ENCODE measurements around the gene NFKBIE.

NFKBIE gene

DNA sequence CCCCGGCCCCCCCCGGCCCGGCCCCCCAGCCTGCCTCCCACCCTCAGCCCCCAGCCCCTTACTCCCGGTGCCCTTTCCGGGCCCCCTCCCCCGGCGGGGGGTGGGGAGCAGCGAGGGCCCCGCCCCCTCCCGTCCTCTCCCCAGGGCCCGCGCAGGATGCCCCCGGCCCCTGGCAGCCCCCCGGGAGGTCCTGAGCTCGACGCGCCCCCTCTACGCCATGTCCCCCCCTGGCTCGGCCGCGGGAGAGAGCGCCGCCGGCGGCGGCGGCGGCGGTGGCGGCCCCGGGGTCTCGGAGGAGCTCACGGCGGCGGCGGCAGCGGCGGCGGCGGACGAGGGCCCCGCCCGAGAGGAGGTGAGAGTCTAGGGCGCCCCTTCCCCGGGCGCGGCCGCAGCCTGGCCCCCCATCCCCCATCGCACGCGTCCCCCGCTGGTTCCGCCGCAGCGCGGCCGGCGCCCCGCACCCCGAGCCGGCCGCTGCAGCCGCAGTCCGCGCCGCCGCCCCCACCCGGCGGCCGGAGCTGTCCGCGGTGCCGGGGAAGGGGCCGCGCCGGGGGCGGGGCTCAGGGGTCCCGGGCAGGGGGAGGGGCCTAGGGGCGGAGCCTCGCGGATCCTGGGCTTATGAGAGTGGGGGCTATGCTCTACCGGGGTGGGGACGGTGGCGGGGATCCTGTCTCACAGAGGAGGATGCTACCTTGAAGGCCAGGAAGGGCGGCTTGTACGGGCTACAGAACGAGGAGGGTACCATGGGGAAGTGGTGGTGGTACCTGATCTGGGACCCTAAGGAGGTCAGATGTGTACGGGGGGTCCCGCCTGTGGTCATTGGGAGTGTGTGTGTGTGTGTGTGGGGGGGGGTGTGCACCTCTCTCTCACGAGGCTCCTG lies 5.4 kb upstream of the NFKBIE start:
- H3K27me3 ChIP-seq (replicated peaks in 2 of 5; ENCODE audit: control insufficient read depth in 4 of 5, insufficient read depth in 5 of 5, low read length in 4 of 5), result peaks cover 3 to 66% (median 39%) of the 10 kb centered on the region in 5 experiments
- H3K27ac ChIP-seq (ENCODE audit: insufficient read depth in 1 of 2, low read depth in 1 of 2, low read length in 2 of 2, poor library complexity in 1 of 2, severe bottlenecking in 2 of 2), result no peak overlapping the region
- peak overlapping the region in 4 of 7 experiments; percentile 20 to 55 (median 33) for H3K4me3 ChIP-seq (ENCODE audit: control insufficient read depth in 1 of 7, extremely low read depth in 1 of 7, insufficient read depth in 4 of 7, low read depth in 2 of 7, low read length in 6 of 7)
- CTCF ChIA-PET, result interaction anchor here (0.6 to 11.0 kb wide), 4 partner anchors 33 to 107 kb away, joined by 3 to 202 read pairs (median 4); no protein-coding TSS in a partner anchor
- no peaks in the 10 kb centered on the region for H3K36me3 ChIP-seq (ENCODE audit: control insufficient read depth in 4 of 4, insufficient read depth in 4 of 4, low read length in 3 of 4)
- POLR2A ChIA-PET, result interaction anchor here (0.6 kb wide), 1 partner anchor 25 kb away, joined by 3 read pairs; no protein-coding TSS in a partner anchor
- no peak for DNase-seq
- peaks cover 0 to 4% (median 0%) of the 10 kb centered on the region in 5 experiments for H3K9me3 ChIP-seq (ENCODE audit: control extremely low read depth in 1 of 5, control insufficient read depth in 4 of 5, insufficient read depth in 2 of 5, low read depth in 1 of 5, low read length in 4 of 5)
- peaks cover 2 to 16% (median 10%) of the 10 kb centered on the region in 4 experiments for H3K4me1 ChIP-seq (ENCODE audit: control extremely low read depth in 1 of 4, control insufficient read depth in 4 of 4, insufficient read depth in 4 of 4, low read length in 3 of 4)
- 10% methylated on average over 15 of the region's 90 CpGs for WGBS (ENCODE audit: insufficient coverage)

DNA sequence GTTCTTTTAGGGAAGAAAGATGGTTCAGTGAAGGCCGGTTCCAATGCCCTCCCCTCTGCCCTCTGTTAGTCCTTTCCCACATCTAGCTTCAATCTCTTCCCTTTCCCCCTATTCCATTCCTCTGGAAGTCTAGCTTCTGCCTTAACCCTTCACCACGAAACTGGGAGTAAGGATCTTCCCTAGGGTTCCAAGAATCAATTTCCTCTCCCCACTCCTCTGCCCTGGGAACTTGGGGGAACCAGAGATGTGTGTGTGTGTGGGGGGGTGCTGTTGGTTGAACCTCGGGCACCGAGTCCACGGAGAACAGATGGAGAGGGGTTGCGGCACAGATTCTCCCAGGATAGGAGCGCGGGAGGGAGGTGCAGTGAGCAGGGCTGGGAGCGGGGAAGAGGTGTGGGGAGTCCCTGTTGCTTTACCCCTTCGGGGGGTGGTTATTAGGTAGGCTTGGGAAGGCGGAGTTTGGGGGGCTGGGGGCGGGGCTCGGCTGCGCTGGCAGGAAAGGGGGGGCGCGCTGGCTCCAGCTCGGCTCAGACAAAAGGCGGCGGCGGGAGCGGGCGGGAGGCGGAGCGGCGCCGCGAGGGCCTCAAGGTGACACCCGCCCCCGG lies 4.7 kb upstream of the NFKBIE start, which contains the start of gene TMEM151B:
Gene TMEM151B (plus strand): TSS at position 530 of the 605 bp plus-strand sequence. CDS start 293 bp downstream, outside the sequence.
- H3K9me3 ChIP-seq (ENCODE audit: control extremely low read depth in 1 of 5, control insufficient read depth in 4 of 5, insufficient read depth in 2 of 5, low read depth in 1 of 5, low read length in 4 of 5), result no peaks in the 10 kb centered on the region
- peaks cover 3 to 59% (median 39%) of the 10 kb centered on the region in 5 experiments for H3K27me3 ChIP-seq (replicated peaks in 2 of 5; ENCODE audit: control insufficient read depth in 4 of 5, insufficient read depth in 5 of 5, low read length in 4 of 5)
- DNase-seq, result peak in 1 of 3 donors; percentile 42
- H3K27ac ChIP-seq (ENCODE audit: insufficient read depth in 1 of 2, low read depth in 1 of 2, low read length in 2 of 2, poor library complexity in 1 of 2, severe bottlenecking in 2 of 2), result no peak within 1 kb of the TSS
- CTCF ChIA-PET, result interaction anchor here (0.9 to 11.0 kb wide), 8 partner anchors 23 to 107 kb away, joined by 3 to 202 read pairs (median 14); partner anchors contain the start of gene AARS2
- H3K4me1 ChIP-seq (ENCODE audit: control extremely low read depth in 1 of 4, control insufficient read depth in 4 of 4, insufficient read depth in 4 of 4, low read length in 3 of 4), result peaks cover 2 to 12% (median 10%) of the 10 kb centered on the region in 4 experiments
- WGBS (ENCODE audit: insufficient coverage), result 24% methylated on average over 7 of the region's 29 CpGs
- no peaks in the 10 kb centered on the region for H3K36me3 ChIP-seq (ENCODE audit: control insufficient read depth in 4 of 4, insufficient read depth in 4 of 4, low read length in 3 of 4)
- POLR2A ChIA-PET, result no interaction called here
- peak within 1 kb of the TSS in 4 of 7 experiments; percentile 20 to 55 (median 33) for H3K4me3 ChIP-seq (ENCODE audit: control insufficient read depth in 1 of 7, extremely low read depth in 1 of 7, insufficient read depth in 4 of 7, low read depth in 2 of 7, low read length in 6 of 7)

DNA sequence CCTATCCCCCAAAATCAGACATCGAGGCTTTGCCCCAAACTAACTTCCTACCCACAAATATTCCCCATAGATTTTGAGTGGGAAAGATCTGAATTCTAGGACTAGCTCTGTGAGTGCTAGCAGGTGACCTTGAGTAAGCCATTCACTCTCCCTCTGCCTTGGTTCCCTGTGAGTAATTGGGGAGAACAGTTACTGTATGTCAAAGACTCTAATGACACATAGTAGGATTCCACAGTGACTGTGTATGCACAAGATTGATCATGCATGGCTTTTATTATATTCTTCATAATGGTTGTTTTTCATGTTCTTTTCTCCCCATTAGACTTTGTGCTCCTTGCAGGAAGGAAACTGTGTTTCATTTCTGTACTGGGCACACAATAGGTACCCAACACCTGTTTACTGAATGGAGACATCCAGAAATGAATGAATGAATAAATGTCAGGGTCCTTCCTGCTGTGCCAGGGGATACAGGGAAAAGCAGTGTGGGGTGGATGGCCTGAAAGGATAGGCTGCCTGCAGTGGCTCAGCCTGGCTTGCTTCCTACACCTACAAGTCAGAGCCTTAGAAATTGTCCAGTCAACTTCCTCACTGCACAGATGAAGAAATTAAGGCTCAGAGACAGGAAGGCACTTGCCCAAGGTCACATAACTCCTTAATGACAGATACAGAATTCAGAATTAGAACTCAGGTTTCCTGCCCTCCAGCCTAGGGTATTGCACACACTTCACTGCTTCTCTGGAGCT lies 4.0 kb upstream of the NFKBIE start:
- H3K9me3 ChIP-seq (ENCODE audit: control extremely low read depth in 1 of 5, control insufficient read depth in 4 of 5, insufficient read depth in 2 of 5, low read depth in 1 of 5, low read length in 4 of 5), result no peaks in the 10 kb centered on the region
- H3K4me3 ChIP-seq (ENCODE audit: control insufficient read depth in 1 of 7, extremely low read depth in 1 of 7, insufficient read depth in 4 of 7, low read depth in 2 of 7, low read length in 6 of 7), result no peak overlapping the region
- no peak for DNase-seq
- H3K4me1 ChIP-seq (ENCODE audit: control extremely low read depth in 1 of 4, control insufficient read depth in 4 of 4, insufficient read depth in 4 of 4, low read length in 3 of 4), result peaks cover 2 to 17% (median 16%) of the 10 kb centered on the region in 4 experiments
- ChIA-PET POLR2A (no interaction called here), CTCF (interaction anchor here (0.9 to 11.0 kb wide), 16 partner anchors 10 to 150 kb away, joined by 3 to 202 read pairs (median 6); partner anchors contain the start of genes AARS2 and SPATS1)
- H3K27me3 ChIP-seq (replicated peaks in 2 of 5; ENCODE audit: control insufficient read depth in 4 of 5, insufficient read depth in 5 of 5, low read length in 4 of 5), result peaks cover 3 to 54% (median 37%) of the 10 kb centered on the region in 5 experiments
- no peaks in the 10 kb centered on the region for H3K36me3 ChIP-seq (ENCODE audit: control insufficient read depth in 4 of 4, insufficient read depth in 4 of 4, low read length in 3 of 4)
- H3K27ac ChIP-seq (ENCODE audit: insufficient read depth in 1 of 2, low read depth in 1 of 2, low read length in 2 of 2, poor library complexity in 1 of 2, severe bottlenecking in 2 of 2), result no peak overlapping the region
- no CpG with 5 or more reads among the region's 1 CpG for WGBS (ENCODE audit: insufficient coverage)

DNA sequence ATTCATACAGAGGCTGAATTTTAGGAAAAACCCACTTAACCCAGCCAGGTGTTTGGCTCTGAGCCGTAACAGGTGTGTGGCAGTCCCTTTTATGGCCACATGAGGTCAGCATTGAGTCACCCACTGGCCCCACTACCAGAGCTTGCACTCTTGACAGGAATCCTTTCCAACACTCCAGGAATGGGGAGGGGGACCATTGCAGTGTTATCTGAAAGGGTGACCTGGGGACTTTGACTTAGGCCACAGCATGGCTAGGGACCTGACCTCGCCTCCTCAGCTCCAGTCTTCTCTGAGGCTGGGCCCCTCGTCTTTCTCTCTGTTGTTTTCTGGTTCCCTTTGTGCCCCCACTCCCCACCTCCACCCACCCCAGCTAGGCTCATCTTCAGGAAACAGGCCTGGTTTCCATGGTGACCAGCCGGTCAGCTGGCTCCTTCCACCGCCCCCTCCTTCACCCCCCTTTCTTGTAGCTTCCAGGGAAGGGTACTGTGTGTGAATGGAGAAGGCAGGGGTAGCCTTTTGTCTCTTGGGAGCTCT lies 2.8 kb upstream of the NFKBIE start:
- POLR2A ChIA-PET, result interaction anchor here (0.9 to 1.5 kb wide), 3 partner anchors 33 to 45 kb away, joined by 3 to 4 read pairs (median 4); partner anchors contain the start of gene AARS2
- no peak overlapping the region for H3K4me3 ChIP-seq (ENCODE audit: control insufficient read depth in 1 of 7, extremely low read depth in 1 of 7, insufficient read depth in 4 of 7, low read depth in 2 of 7, low read length in 6 of 7)
- H3K9me3 ChIP-seq (ENCODE audit: control extremely low read depth in 1 of 5, control insufficient read depth in 4 of 5, insufficient read depth in 2 of 5, low read depth in 1 of 5, low read length in 4 of 5), result no peaks in the 10 kb centered on the region
- H3K36me3 ChIP-seq (ENCODE audit: control insufficient read depth in 4 of 4, insufficient read depth in 4 of 4, low read length in 3 of 4), result peaks cover 0 to under 1% (median 0%) of the 10 kb centered on the region in 4 experiments
- CTCF ChIA-PET, result interaction anchor here (0.7 to 11.0 kb wide), 29 partner anchors 11 to 149 kb away, joined by 3 to 202 read pairs (median 4); partner anchors contain the start of genes AARS2, SLC35B2 and SPATS1
- DNase-seq, result peak; percentile 47 to 64 (median 56)
- H3K27ac ChIP-seq (ENCODE audit: insufficient read depth in 1 of 2, low read depth in 1 of 2, low read length in 2 of 2, poor library complexity in 1 of 2, severe bottlenecking in 2 of 2), result no peak overlapping the region
- WGBS (ENCODE audit: insufficient coverage), result 56% methylated on average over 2 of the region's 5 CpGs
- peaks cover 3 to 43% (median 27%) of the 10 kb centered on the region in 5 experiments for H3K27me3 ChIP-seq (replicated peaks in 2 of 5; ENCODE audit: control insufficient read depth in 4 of 5, insufficient read depth in 5 of 5, low read length in 4 of 5)
- H3K4me1 ChIP-seq (ENCODE audit: control extremely low read depth in 1 of 4, control insufficient read depth in 4 of 4, insufficient read depth in 4 of 4, low read length in 3 of 4), result peaks cover 8 to 29% (median 28%) of the 10 kb centered on the region in 4 experiments

- CTCF ChIA-PET, result interaction anchor here (0.7 to 11.0 kb wide), 19 partner anchors 11 to 123 kb away, joined by 3 to 202 read pairs (median 4); partner anchors contain the start of gene AARS2
These were observed 1.9 kb upstream of the NFKBIE start for GRCh38 chr6:44267252-44267651.

DNA sequence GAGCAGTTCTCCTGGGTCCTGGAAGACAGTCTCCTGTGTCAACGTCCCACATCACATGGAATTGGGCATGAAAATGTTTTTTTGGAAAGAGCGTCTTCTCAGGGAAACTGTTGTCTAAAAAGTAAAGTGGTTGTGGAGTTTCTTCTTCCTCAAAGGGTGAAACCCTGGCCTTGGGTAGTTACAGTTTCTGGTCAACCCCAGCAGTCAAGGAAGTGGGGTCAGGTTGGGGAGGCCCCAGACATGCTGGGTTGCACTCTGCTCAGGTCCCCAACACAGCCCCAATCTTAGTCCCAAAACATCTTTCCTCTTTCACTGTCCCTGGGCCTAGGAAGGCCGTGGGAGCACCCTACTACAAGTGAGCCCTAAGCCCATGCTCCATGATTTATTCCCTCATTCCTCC lies 996 bp upstream of the NFKBIE start:
- H3K4me1 ChIP-seq (ENCODE audit: control extremely low read depth in 1 of 4, control insufficient read depth in 4 of 4, insufficient read depth in 4 of 4, low read length in 3 of 4), result peaks cover 8 to 46% (median 41%) of the 10 kb centered on the region in 4 experiments
- H3K27me3 ChIP-seq (replicated peaks in 2 of 5; ENCODE audit: control insufficient read depth in 4 of 5, insufficient read depth in 5 of 5, low read length in 4 of 5), result peaks cover 3 to 25% (median 12%) of the 10 kb centered on the region in 5 experiments
- 87% methylated on average over 3 of the region's 3 CpGs for WGBS (ENCODE audit: insufficient coverage)
- ChIA-PET CTCF (interaction anchor here (0.7 to 11.0 kb wide), 13 partner anchors 10 to 79 kb away, joined by 3 to 202 read pairs (median 4); partner anchors contain the start of gene AARS2), POLR2A (no interaction called here)
- H3K4me3 ChIP-seq (ENCODE audit: control insufficient read depth in 1 of 7, extremely low read depth in 1 of 7, insufficient read depth in 4 of 7, low read depth in 2 of 7, low read length in 6 of 7), result no peak overlapping the region
- no peaks in the 10 kb centered on the region for H3K9me3 ChIP-seq (ENCODE audit: control extremely low read depth in 1 of 5, control insufficient read depth in 4 of 5, insufficient read depth in 2 of 5, low read depth in 1 of 5, low read length in 4 of 5)
- DNase-seq, result no peak
- H3K36me3 ChIP-seq (ENCODE audit: control insufficient read depth in 4 of 4, insufficient read depth in 4 of 4, low read length in 3 of 4), result peaks cover 2 to 18% (median 9%) of the 10 kb centered on the region in 4 experiments
- no peak overlapping the region for H3K27ac ChIP-seq (ENCODE audit: insufficient read depth in 1 of 2, low read depth in 1 of 2, low read length in 2 of 2, poor library complexity in 1 of 2, severe bottlenecking in 2 of 2)

More at GRCh38 chr6:44267252-44267651, 1.9 kb upstream of the NFKBIE start:
- 85% methylated on average over 4 of the region's 10 CpGs for WGBS (ENCODE audit: insufficient coverage)
- Histone ChIP-seq H3K36me3 (ENCODE audit: control insufficient read depth in 4 of 4, insufficient read depth in 4 of 4, low read length in 3 of 4) (peaks cover 0 to 9% (median 1%) of the 10 kb centered on the region in 4 experiments), H3K4me1 (ENCODE audit: control extremely low read depth in 1 of 4, control insufficient read depth in 4 of 4, insufficient read depth in 4 of 4, low read length in 3 of 4) (peaks cover 8 to 38% (median 37%) of the 10 kb centered on the region in 4 experiments), H3K27ac (ENCODE audit: insufficient read depth in 1 of 2, low read depth in 1 of 2, low read length in 2 of 2, poor library complexity in 1 of 2, severe bottlenecking in 2 of 2) (no peak overlapping the region), H3K9me3 (ENCODE audit: control extremely low read depth in 1 of 5, control insufficient read depth in 4 of 5, insufficient read depth in 2 of 5, low read depth in 1 of 5, low read length in 4 of 5) (no peaks in the 10 kb centered on the region), H3K4me3 (ENCODE audit: control insufficient read depth in 1 of 7, extremely low read depth in 1 of 7, insufficient read depth in 4 of 7, low read depth in 2 of 7, low read length in 6 of 7) (no peak overlapping the region), H3K27me3 (replicated peaks in 2 of 5; ENCODE audit: control insufficient read depth in 4 of 5, insufficient read depth in 5 of 5, low read length in 4 of 5) (peaks cover 3 to 34% (median 18%) of the 10 kb centered on the region in 5 experiments)
- POLR2A ChIA-PET, result interaction anchor here (1.5 kb wide), 1 partner anchor 46 kb away, joined by 4 read pairs; the partner anchor contains the start of gene AARS2
- no peak for DNase-seq

Measured in common myeloid progenitor, CD34-positive (primary cell).